ENCODE measurements around the gene NLRC5. TPM values are rescaled to one million over a fixed set of nuclear protein-coding genes. Genes with fewer than 3 reads are reported as not detected.

The NLRC5 gene
- total RNA-seq, 1 donor from 2014 or later: 114 TPM

DNA sequence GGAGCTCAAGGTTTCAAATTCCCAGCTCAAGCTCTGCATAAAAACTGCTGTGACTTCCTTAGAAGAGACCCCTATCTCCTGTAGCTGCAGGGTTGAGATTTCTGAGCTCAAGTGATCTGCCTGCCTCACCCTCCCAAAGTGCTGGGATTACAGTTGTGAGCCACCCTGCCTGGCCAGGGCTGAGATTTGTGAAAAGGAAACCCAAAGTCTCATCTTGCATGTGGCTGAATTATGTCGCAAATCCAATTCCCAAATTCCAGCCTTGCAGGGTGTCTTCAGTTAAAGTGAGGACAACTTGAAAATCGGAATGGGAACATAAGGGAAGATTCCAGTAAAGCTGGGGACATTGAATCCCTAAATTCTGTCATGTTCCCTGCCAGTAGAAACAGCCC, 41.8 kb upstream of the NLRC5 start:
- intact Hi-C loops (cut with DNase I): no loop called here
- Histone ChIP-seq H3K4me1 (no peaks in the 10 kb centered on the region), H3K27me3 (no peaks in the 10 kb centered on the region), H3K9me3 (no peaks in the 10 kb centered on the region), H3K4me3 (no peak overlapping the region), H3K36me3 (peaks cover 0 to 40% of the 10 kb centered on the region in 2 donors), H3K27ac (no peak overlapping the region)
- DNase-seq (ENCODE audit: extremely low spot score in 2 of 2): no peak
- no peak for TF ChIP-seq POLR2A (IDR thresholded peaks at IDR 0.05)
- TF ChIP-seq, protein P1, sequence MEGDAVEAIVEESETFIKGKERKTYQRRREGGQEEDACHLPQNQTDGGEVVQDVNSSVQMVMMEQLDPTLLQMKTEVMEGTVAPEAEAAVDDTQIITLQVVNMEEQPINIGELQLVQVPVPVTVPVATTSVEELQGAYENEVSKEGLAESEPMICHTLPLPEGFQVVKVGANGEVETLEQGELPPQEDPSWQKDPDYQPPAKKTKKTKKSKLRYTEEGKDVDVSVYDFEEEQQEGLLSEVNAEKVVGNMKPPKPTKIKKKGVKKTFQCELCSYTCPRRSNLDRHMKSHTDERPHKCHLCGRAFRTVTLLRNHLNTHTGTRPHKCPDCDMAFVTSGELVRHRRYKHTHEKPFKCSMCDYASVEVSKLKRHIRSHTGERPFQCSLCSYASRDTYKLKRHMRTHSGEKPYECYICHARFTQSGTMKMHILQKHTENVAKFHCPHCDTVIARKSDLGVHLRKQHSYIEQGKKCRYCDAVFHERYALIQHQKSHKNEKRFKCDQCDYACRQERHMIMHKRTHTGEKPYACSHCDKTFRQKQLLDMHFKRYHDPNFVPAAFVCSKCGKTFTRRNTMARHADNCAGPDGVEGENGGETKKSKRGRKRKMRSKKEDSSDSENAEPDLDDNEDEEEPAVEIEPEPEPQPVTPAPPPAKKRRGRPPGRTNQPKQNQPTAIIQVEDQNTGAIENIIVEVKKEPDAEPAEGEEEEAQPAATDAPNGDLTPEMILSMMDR (IDR thresholded peaks at IDR 0.05): no peak
- TF ChIP-seq POLR2AphosphoS5 (IDR thresholded peaks at IDR 0.05; ENCODE audit: insufficient read depth in 1 of 2, low read depth in 1 of 2): no peak

DNA sequence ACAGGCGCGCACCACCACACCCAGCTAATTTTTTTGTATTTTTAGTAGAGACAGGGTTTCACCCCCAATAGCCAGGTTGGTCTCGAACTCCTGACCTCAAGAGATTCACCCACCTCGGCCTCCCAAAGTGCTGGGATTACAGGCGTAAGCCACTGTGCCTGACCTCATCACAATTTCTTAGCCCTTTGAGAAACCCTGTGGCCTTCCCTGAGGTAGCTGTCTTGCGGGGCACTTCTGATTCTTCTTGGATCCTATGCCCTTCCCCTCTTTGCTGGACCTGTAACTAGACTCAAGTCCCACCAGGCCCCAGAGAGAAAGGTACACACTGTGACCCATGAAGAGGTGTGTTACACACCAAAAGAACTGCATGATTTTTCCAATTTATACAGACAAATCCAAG, 41.1 kb upstream of the NLRC5 start:
- Histone ChIP-seq H3K4me1 (no peaks in the 10 kb centered on the region), H3K27me3 (no peaks in the 10 kb centered on the region), H3K9me3 (no peaks in the 10 kb centered on the region), H3K27ac (no peak overlapping the region), H3K36me3 (peaks cover 0 to 33% of the 10 kb centered on the region in 2 donors), H3K4me3 (no peak overlapping the region)
- intact Hi-C loops (cut with DNase I): no loop called here
- TF ChIP-seq, protein P1 (IDR thresholded peaks at IDR 0.05): no peak
- TF ChIP-seq POLR2AphosphoS5 (IDR thresholded peaks at IDR 0.05; ENCODE audit: insufficient read depth in 1 of 2, low read depth in 1 of 2) (no peak), POLR2A (IDR thresholded peaks at IDR 0.05) (no peak)
- no peak for DNase-seq (ENCODE audit: extremely low spot score in 2 of 2)

DNA sequence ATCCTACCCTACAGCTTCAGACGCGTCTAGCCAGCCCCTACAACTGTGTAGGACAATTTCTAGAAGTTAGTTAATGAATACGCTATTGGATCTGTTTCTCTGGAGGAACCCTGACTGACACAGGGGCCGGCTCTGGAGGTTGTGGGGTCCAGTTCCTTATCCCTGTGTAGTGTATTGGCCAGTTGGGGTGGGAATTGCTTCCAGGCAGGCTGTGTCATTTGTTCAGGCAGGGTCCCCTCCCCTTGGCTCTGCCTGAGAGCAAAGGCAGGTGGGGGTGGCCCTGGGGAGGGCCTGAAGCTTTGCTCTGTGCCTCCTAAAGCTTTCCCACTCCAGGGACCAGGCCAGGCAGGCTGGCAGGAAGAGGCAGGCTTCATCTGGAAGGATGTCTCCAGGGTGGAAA, 39.3 kb upstream of the NLRC5 start:
- Histone ChIP-seq H3K36me3 (peaks cover 0 to 15% of the 10 kb centered on the region in 2 donors), H3K4me3 (no peak overlapping the region), H3K27ac (no peak overlapping the region), H3K4me1 (no peaks in the 10 kb centered on the region), H3K27me3 (no peaks in the 10 kb centered on the region), H3K9me3 (no peaks in the 10 kb centered on the region)
- TF ChIP-seq POLR2AphosphoS5 (IDR thresholded peaks at IDR 0.05; ENCODE audit: insufficient read depth in 1 of 2, low read depth in 1 of 2) (no peak), POLR2A (IDR thresholded peaks at IDR 0.05) (no peak)
- TF ChIP-seq, protein P1 (IDR thresholded peaks at IDR 0.05): no peak
- no peak for DNase-seq (ENCODE audit: extremely low spot score in 2 of 2)
- intact Hi-C loops (cut with DNase I): no loop called here

DNA sequence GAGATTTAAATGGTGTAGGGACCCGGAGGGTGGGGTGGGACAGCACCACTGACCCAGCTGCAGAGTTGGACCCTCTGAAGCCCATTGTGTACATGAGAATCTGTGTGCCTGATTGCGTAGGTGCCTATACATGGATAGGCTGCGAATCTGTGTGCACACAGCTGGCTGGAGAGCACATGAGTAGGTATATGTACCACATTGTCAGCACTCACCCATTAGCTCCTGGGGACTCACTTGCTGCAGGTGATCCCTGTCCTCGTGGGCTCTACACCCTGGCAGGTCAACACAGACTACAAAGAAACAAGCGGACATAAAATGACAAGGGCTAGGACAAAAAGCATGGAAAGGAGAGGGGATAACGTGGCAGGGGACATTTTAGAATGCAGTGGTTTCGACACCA, 38.9 kb upstream of the NLRC5 start:
- H3K4me1 ChIP-seq: no peaks in the 10 kb centered on the region
- no peaks in the 10 kb centered on the region for H3K9me3 ChIP-seq
- H3K4me3 ChIP-seq: no peak overlapping the region
- TF ChIP-seq POLR2AphosphoS5 (IDR thresholded peaks at IDR 0.05; ENCODE audit: insufficient read depth in 1 of 2, low read depth in 1 of 2) (no peak), POLR2A (IDR thresholded peaks at IDR 0.05) (no peak)
- TF ChIP-seq, protein P1 (IDR thresholded peaks at IDR 0.05): no peak
- H3K27me3 ChIP-seq: no peaks in the 10 kb centered on the region
- intact Hi-C loops (cut with DNase I): no loop called here
- DNase-seq (ENCODE audit: extremely low spot score in 2 of 2): no peak
- peaks cover 0 to 11% of the 10 kb centered on the region in 2 donors for H3K36me3 ChIP-seq
- no peak overlapping the region for H3K27ac ChIP-seq

DNA sequence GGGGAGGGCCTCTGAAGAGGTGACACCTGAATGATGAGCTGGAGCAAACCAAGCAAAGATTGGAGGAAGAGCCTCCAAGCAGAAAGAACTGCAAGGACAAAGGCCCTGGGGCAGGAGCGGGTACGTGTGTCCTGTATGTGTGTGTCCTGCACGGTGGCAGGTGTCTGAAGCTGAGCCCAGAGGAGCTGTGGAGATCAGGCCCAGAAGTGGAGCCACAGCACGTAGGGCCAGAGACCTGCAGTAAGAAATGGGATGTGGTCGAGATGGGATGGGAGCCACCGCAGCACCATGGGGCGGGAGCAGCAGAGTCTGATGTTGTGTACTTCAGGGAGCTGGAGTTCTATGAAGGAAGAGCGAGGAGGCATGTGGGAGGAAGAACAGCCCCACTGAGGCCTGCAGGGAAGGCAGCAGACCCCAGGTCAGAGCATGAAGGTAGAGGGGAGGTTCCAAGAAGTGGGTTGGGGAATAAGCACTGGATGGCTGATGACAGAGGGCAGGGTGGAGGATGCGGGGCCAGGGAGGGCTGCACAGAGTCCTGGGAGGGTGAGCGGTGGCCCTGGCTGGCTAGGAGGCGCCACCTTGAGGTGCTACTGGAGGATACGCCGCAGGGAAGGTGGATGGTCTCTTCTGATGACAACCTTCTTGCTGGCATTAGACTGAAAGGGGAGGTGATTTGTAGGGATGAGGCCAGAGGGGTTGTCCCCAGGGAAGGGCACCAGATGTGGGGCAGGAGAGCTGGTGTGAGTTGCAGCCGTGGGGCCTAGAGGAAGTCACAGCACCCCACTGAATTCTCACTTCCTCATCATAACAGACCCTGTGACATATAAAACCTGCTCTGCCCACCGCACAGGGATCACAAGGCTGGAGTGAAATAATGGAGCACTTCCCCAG, 38.2 kb upstream of the NLRC5 start:
- no peak overlapping the region for H3K27ac ChIP-seq
- intact Hi-C loops (cut with DNase I): no loop called here
- no peaks in the 10 kb centered on the region for H3K9me3 ChIP-seq

More for the DNA sequence above, 38.2 kb upstream of the NLRC5 start:
- no peak overlapping the region for H3K4me3 ChIP-seq
- DNase-seq (ENCODE audit: extremely low spot score in 2 of 2): no peak
- TF ChIP-seq, protein P1 (IDR thresholded peaks at IDR 0.05): peak in 2 of 3 experiments; percentile 18 to 27
- no peak for TF ChIP-seq POLR2AphosphoS5 (IDR thresholded peaks at IDR 0.05; ENCODE audit: insufficient read depth in 1 of 2, low read depth in 1 of 2)
- H3K36me3 ChIP-seq: peaks cover 0 to 4% of the 10 kb centered on the region in 2 donors
- no peaks in the 10 kb centered on the region for H3K4me1 ChIP-seq
- no peaks in the 10 kb centered on the region for H3K27me3 ChIP-seq

All from vagina (tissue), 2 donors.